Stimulated activated naive B cell treated with anti-CD40 and anti-IgM and Interleukin-4, amounts not matched to agents 10 μg/mL and 1 μg/mL and 100 μg/mL, for 72 hours (primary cell): ENCODE results near the gene HEXIM2.
A peak's percentile ranks its signal among the peaks of the same experiment; 100 is the strongest.

ENCODE experiments used
- ATAC-seq, 2 donors: fragments of 150-1000 bp; cut with Tn5 transposase; replicated peaks; 2 replicates each; pipeline ENCODE4 v1.10.0; 2021; ENCODE audit warnings: moderate library complexity in 1 of 2
- DNase-seq: peaks from one replicate; pipeline ENCODE4 v3.0.0; 2021
- H3K27ac Mint-ChIP-seq: one replicate; pipeline ENCODE4 v1.8.0; 2022; ENCODE audit warnings: mild to moderate bottlenecking, mixed read lengths
- H3K27me3 Mint-ChIP-seq, 2 donors: one replicate each; pipeline ENCODE4 v1.8.0; 2022; ENCODE audit warnings: mixed read lengths in 2 of 2
- H3K36me3 Mint-ChIP-seq, 2 donors: one replicate each; pipeline ENCODE4 v1.8.0; 2022; ENCODE audit warnings: mixed read lengths in 2 of 2, mild to moderate bottlenecking in 1 of 2
- H3K4me1 Mint-ChIP-seq, 2 donors: one replicate each; pipeline ENCODE4 v1.8.0; 2022; ENCODE audit warnings: mixed read lengths in 2 of 2, mild to moderate bottlenecking in 1 of 2
- H3K4me3 Mint-ChIP-seq, 2 donors: one replicate each; pipeline ENCODE4 v1.8.0; 2022; ENCODE audit warnings: mild to moderate bottlenecking in 2 of 2, mixed read lengths in 2 of 2, moderate library complexity in 1 of 2
- H3K9me3 Mint-ChIP-seq, 2 donors: one replicate each; pipeline ENCODE4 v1.8.0; 2022; ENCODE audit warnings: mixed read lengths in 2 of 2, mild to moderate bottlenecking in 1 of 2

The HEXIM2 gene, protein sequence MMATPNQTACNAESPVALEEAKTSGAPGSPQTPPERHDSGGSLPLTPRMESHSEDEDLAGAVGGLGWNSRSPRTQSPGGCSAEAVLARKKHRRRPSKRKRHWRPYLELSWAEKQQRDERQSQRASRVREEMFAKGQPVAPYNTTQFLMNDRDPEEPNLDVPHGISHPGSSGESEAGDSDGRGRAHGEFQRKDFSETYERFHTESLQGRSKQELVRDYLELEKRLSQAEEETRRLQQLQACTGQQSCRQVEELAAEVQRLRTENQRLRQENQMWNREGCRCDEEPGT

DNA sequence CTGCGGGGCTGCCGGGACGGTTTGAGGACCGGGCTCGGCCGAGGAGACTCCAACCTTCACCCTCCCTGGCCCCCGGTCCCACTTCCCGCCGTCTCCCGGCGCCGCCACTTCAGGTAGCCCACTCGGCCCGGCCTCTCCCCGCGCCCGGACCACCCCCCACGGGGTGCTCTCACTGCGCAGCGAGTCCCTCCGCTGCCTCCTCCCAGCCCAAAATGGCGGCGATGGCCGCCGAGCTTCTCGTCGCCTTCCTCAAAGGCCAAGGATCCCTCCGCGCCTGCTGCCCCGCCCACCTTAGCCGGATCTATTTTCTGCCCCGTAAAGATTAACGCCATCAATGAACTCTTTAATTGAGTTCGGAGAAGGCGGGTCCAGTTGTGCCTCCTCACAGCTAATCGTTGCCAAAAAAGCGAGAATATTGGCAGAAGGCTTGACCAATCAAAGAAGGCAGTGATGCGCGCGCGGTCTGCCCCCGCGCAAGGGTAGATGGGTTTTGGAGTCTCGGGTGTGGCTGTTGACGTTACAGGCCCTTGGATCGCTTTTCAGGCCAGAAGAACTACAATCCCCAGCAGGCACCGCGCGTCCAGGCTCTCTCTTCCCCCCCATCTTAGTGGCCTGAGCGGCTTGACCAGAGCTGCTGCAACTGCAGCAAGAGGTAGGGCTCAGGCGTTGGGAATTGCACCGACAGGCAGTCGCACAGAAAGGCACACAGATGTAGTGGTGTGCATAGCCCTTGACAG is at the start of gene HEXIM2:
Gene HEXIM2 (plus strand): TSS at position 588 of the 737 bp plus-strand sequence. CDS start 919 bp downstream, outside the sequence.
- Mint-ChIP-seq H3K36me3 (peaks cover 17 to 31% of the 10 kb centered on the region in 2 donors), H3K4me3 (peak within 1 kb of the TSS; percentile 93 to 100), H3K4me1 (peaks cover 22 to 38% of the 10 kb centered on the region in 2 donors), H3K9me3 (no peaks in the 10 kb centered on the region), H3K27me3 (no peaks in the 10 kb centered on the region), H3K27ac (peak within 1 kb of the TSS; percentile 100)
- ATAC-seq, result peak; percentile 95 to 96
- DNase-seq, result peak; percentile 99

DNA sequence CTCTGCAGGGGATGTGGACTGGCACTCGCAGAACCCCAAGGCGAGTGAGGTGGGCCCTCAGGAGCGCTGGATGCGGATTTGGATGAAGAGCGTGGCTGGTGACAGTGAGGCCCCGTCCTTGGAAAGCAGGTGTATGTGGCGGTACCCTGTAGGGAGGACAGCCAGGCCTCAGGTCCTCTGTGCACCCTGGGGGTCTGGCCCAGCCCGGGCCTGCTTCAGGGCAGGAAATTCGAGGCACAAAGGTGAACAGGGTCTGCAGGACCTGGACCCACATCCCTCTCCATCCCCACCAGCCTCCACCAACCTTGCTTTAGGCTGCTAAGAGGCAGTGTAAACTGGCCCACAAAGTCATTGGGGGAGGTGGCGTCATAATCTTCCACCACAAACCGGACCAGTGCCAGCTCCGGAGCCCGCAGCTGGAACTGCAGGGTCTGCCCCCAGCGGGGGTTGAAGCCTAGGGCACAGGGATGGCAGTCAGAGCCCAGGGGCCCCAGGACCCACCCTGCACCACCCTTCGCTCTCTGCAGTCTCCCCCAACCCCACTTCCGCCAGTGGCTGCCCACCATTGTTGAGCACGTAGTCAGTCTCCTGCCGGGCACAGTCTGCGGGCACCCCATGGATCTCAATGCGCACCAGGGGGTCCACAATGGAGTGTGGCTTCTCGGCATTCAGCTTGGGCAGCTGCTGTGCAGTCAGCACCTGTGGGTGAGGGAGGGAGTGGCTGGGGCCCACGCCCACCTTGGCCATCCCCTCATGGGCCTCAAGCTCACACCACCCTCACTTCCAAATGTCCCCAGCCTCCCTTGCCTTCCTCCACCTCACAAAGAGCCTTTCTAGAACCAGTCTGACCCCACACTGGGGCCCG is 48.9 kb upstream of the HEXIM2 start:
- Mint-ChIP-seq H3K36me3 (peaks cover 8 to 12% of the 10 kb centered on the region in 2 donors), H3K4me3 (no peak overlapping the region), H3K27me3 (peaks cover 0 to 11% of the 10 kb centered on the region in 2 donors), H3K27ac (peak overlapping the region; percentile 75), H3K4me1 (peaks cover 12 to 17% of the 10 kb centered on the region in 2 donors), H3K9me3 (no peaks in the 10 kb centered on the region)
- no peak for ATAC-seq
- DNase-seq, result no peak

DNA sequence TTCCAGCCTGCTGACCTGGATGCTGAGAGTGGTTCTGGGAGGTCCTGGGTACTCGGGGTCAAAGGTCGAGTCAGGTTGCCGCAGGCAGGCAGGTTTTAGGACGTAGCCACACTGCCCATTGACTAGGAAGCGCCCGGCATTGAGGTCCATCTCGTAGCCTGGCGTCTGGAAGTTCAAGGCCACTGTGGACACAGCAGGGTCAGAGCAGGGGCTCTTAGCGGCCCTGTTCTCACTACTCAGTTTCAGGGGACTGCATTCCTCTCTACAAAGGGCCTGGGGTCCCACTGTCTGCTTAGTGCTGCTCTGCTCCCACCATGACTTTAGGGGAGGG is 48.3 kb upstream of the HEXIM2 start:
- DNase-seq, result no peak
- ATAC-seq, result no peak
- Mint-ChIP-seq H3K4me1 (peaks cover 10 to 17% of the 10 kb centered on the region in 2 donors), H3K36me3 (peaks cover 3 to 6% of the 10 kb centered on the region in 2 donors), H3K4me3 (no peak overlapping the region), H3K9me3 (no peaks in the 10 kb centered on the region), H3K27ac (no peak overlapping the region), H3K27me3 (peaks cover 0 to 11% of the 10 kb centered on the region in 2 donors)

DNA sequence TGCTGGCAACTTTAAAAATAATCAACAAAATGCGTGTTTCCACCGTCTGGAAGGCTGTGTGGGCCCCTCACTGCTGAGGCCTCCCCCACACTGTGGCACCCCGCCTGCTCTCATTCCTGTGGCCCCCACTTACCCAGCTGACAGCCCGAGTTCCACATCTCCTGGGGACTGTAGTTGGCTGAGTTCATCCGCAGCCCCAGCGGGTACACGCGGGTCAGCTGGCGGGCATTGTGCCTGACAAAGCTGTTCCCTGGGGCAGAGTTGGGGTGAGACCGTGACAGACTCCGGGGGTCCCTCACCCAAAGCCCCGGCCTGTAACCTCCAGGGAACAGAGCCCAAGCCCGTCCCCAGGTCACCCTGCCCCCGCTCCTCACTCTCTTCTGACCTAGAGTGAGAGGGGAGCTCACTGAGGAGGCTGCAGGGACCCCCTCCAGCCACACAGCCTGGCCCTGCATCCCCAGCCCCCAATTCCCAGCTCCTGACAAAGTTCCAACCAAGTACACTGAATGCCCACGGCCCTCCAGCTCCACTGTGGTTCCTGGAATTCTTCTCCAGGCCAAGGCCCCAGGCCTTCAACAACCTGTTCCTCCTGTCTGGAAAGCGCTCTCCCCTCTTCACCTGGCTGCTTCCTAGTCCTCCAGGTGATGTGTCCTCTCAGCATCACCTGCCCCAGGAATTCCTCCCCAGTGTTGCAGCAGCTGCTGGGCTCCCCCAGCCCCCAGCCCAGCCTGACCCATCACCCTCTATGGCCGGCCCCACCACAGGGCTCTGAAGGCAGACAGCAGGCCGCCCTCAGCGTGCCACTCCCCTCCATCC is 47.4 kb upstream of the HEXIM2 start:
- Mint-ChIP-seq H3K36me3 (peaks cover 2 to 3% of the 10 kb centered on the region in 2 donors), H3K4me1 (peaks cover 10 to 17% of the 10 kb centered on the region in 2 donors), H3K4me3 (no peak overlapping the region), H3K27me3 (peaks cover 0 to 15% of the 10 kb centered on the region in 2 donors), H3K27ac (no peak overlapping the region), H3K9me3 (no peaks in the 10 kb centered on the region)
- no peak for DNase-seq
- ATAC-seq, result no peak

DNA sequence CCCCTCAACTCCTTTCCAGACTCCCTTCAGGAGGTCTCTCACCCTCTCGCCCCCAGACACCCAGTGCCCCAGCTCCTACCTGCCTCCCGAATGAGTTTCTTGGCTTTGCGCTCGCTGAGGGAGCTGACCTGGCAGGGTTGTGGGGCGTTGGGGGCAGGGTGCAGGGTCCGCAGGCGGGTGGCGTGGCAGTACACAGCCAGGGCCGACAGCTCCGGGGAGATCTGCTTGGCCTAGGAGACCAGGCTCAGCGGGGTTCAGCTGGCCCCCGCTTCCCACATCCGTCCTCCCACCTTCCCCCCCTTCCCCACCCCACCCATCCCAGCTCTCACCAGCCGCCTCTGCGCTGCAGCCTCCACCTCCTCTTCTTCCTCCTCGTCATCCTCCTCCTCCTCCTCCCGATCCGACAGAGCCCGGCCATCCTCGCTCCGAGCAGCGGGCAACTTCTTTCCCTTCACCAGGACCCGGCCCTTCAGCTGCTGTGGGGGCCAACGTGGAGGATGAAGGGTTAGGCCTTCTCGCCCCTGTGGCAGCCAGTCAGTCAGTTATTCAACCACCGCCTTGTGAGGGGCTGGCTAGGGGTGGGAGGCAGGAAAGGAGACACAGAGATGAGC is 46.6 kb upstream of the HEXIM2 start:
- DNase-seq (no peak), ATAC-seq (no peak)
- Mint-ChIP-seq H3K4me1 (peaks cover 10 to 17% of the 10 kb centered on the region in 2 donors), H3K36me3 (no peaks in the 10 kb centered on the region), H3K27ac (no peak overlapping the region), H3K4me3 (no peak overlapping the region), H3K27me3 (peaks cover 0 to 20% of the 10 kb centered on the region in 2 donors), H3K9me3 (no peaks in the 10 kb centered on the region)

DNA sequence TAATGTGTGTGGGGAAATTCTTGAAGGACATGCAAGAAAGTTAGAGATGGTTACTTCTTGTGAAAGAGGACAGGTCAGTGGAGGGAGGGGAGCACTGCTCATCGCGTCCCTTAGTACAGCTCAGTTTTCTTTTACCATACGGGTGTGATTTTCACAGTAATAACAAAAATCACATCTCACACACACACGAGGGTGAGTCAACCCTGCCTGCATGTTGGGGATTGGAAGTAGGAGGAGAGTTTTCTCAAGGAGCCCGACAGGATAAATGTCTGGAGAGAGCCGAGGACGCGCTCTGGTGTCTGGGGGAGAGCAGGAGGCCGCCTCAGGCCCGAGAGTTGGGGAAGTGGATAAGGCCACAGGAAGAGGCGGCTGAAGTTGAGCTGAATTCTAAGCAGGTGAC is 45.8 kb upstream of the HEXIM2 start:
- DNase-seq, result no peak
- no peaks in the 10 kb centered on the region for H3K36me3 Mint-ChIP-seq
- no peak for ATAC-seq
- no peak overlapping the region for H3K27ac Mint-ChIP-seq
- H3K4me3 Mint-ChIP-seq, result no peak overlapping the region
- H3K27me3 Mint-ChIP-seq, result peaks cover 0 to 24% of the 10 kb centered on the region in 2 donors
- H3K4me1 Mint-ChIP-seq, result peaks cover 10 to 17% of the 10 kb centered on the region in 2 donors
- no peaks in the 10 kb centered on the region for H3K9me3 Mint-ChIP-seq

DNA sequence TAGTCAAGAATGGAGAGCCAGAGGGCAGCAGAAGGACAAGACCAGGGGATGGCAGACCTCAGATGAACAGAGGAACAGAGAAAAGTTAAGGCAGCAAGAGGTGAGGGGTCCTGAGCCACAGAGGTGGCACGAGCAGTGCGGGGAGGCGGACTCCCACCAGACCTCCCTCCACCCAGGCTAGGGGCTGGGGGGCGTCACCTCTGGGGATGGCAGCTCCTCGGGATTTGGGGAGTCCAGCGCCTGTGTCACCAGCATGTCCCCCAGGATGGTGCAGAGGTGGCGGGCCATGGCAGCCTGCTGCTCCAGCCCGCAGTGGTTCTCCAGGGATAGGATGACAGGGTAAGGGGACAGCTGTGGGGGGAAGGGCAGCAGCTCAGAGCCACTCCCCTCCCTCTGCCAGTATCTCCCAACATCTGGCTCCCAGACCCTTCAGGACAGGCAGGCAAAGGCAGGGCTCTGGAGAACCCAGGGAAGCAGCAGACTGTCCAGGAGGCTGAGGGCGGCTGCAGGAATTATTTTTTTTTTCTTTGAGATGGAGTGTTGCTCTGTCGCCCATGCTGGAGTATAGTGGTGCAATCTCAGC is 45.1 kb upstream of the HEXIM2 start:
- no peak for ATAC-seq
- H3K9me3 Mint-ChIP-seq, result no peaks in the 10 kb centered on the region
- no peak overlapping the region for H3K27ac Mint-ChIP-seq
- H3K4me3 Mint-ChIP-seq, result no peak overlapping the region
- DNase-seq, result no peak
- H3K4me1 Mint-ChIP-seq, result peaks cover 6 to 10% of the 10 kb centered on the region in 2 donors
- H3K27me3 Mint-ChIP-seq, result peaks cover 4 to 29% of the 10 kb centered on the region in 2 donors
- H3K36me3 Mint-ChIP-seq, result no peaks in the 10 kb centered on the region

DNA sequence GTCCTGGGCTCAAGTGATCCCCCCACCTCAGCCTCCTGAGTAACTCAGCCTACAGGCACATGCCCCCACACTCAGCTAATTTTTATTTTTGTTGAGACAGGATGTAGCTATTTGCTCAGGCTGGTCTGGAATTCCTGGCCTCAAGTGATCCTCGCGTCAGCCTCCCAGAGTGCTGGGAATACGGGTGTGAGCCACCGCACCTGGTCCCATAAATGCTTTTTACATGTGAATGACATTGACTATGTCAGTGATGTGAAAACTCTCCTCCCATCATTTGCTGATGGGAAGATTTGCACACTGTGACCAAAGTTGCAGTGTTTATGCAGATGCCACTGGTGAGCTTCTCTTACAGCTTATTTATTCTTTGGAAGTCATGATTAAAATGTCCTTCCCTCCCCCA is 44.3 kb upstream of the HEXIM2 start:
- H3K9me3 Mint-ChIP-seq, result no peaks in the 10 kb centered on the region
- peaks cover 9 to 35% of the 10 kb centered on the region in 2 donors for H3K27me3 Mint-ChIP-seq
- ATAC-seq (no peak), DNase-seq (no peak)
- no peaks in the 10 kb centered on the region for H3K36me3 Mint-ChIP-seq
- H3K4me3 Mint-ChIP-seq, result no peak overlapping the region
- H3K27ac Mint-ChIP-seq, result no peak overlapping the region
- peaks cover under 1 to 2% of the 10 kb centered on the region in 2 donors for H3K4me1 Mint-ChIP-seq

DNA sequence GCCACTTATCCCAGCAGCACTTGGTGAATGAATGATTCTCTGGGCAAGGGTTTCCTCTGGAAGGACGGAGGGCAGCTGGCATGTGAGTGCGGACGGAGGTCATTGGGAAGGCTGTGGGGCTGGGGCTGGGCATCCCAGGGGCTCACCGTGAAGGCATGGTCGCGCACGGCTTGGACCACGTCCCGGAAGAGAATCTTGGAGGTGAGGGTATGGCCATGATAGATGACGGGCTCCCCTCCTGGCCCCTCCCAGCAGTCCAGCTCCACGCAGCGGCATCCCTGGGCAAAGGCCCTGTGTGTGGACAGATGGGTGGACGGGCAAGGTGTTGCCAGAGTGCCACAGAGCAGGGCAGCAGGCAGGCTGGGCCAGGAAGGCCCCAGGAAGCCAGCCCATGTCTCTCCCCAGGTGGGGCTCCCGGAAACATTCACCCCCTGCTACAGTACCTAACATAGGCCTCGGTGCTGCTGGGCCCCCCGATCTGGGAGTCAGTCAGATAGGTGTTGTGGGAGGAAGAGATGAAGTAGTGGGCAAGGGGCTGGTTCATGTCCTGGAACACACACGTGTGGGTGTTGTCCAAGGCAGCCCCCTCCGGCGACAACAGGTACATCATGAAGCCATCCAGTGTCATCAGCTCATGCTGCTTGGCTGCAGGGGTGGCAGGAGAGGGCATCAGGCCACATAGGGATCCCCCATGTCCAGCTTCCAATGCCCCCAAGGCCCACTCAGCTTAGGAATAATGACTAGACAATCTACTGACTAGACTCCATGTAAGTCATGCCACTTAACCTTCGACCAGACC is 43.6 kb upstream of the HEXIM2 start:
- Mint-ChIP-seq H3K27ac (no peak overlapping the region), H3K4me1 (no peaks in the 10 kb centered on the region), H3K27me3 (peaks cover 9 to 35% of the 10 kb centered on the region in 2 donors), H3K9me3 (no peaks in the 10 kb centered on the region), H3K4me3 (no peak overlapping the region), H3K36me3 (no peaks in the 10 kb centered on the region)
- DNase-seq (no peak), ATAC-seq (no peak)

DNA sequence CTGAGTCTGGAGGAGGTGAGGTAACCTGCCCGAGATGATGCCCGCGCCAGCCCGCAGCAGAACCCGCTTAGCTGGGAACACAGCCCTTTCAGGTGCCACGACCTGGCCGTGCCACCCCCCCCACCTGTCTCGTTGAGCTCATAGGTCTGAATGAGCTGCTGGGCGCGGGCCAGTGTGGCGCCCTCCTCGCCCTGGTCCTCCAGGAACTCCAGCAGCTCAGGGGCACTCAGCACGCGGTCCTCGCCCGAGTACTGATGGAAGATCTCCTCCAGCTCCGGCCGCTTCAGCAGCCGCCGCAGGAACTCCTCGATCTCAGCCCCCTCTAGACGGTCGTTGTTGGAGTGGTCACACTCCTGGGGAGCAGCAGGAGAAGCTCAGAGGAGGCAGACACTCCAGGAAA is 43.0 kb upstream of the HEXIM2 start:
- Mint-ChIP-seq H3K36me3 (no peaks in the 10 kb centered on the region), H3K4me3 (no peak overlapping the region), H3K4me1 (no peaks in the 10 kb centered on the region), H3K27ac (no peak overlapping the region), H3K27me3 (peaks cover 9 to 35% of the 10 kb centered on the region in 2 donors), H3K9me3 (no peaks in the 10 kb centered on the region)
- no peak for DNase-seq
- ATAC-seq, result no peak

DNA sequence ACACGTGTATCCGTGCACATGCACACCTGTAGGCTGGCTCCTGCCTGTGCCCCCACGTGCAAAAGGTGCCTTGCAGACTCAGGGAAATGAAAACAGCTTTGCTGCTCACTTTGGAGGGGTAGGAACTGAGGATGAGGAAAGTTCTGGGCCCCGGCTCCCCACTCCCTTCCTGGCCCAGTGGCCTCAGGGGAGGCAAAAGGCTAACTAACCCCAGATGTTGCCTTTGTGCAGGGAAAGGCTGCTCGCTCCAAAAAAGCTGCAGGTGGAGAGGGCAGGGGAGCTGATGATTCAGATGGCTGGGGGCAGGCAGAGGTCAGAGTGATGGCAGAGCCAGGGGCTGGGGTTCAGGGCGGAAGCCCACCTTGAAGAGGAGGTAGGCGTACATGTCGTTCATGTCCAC is 41.7 kb upstream of the HEXIM2 start:
- H3K27me3 Mint-ChIP-seq, result peaks cover 9 to 35% of the 10 kb centered on the region in 2 donors
- H3K27ac Mint-ChIP-seq, result no peak overlapping the region
- no peak overlapping the region for H3K4me3 Mint-ChIP-seq
- H3K9me3 Mint-ChIP-seq, result no peaks in the 10 kb centered on the region
- no peaks in the 10 kb centered on the region for H3K36me3 Mint-ChIP-seq
- no peak for ATAC-seq
- no peaks in the 10 kb centered on the region for H3K4me1 Mint-ChIP-seq
- DNase-seq, result no peak

DNA sequence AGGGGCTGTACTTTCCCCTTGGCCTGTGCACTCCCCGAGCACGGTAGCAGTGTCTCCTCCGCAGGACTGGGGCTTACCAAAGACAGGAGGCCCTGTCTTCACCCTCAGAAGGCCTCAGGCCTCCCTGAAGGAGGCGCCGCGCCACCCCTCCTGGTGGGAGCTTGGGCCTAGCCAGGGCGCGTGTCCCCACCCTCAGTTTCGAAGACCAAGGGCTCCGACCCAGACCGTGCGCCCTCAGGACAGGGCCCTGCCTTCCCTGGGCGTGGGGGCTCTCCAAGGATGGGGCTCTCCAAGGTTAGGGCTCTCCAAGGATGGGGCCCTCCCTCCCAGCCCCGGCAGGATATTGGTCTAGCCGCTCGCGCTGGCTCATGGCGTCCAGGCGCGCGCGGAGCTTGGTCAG is 41.1 kb upstream of the HEXIM2 start:
- Mint-ChIP-seq H3K27me3 (peaks cover 9 to 35% of the 10 kb centered on the region in 2 donors), H3K27ac (no peak overlapping the region), H3K4me3 (no peak overlapping the region), H3K4me1 (no peaks in the 10 kb centered on the region), H3K9me3 (no peaks in the 10 kb centered on the region), H3K36me3 (no peaks in the 10 kb centered on the region)
- ATAC-seq (no peak), DNase-seq (no peak)
